HL-60 (cell line): ENCODE data around the gene ZP1.
A peak's percentile ranks its signal among the peaks of the same experiment; 100 is the strongest.

ENCODE experiments used
- DNase-seq, 2 experiments: peaks; one replicate each; pipeline ENCODE4 v3.0.0-alpha.2; 2010 to 2020; ENCODE audit warnings: low read depth in 1 of 2, low spot score in 1 of 2
- H3K27ac ChIP-seq: fragments of 250-450 bp; sonication (Bioruptor Pico); replicated peaks from 2 replicates; pipeline ENCODE4 v1.5.1; 2020; ENCODE audit warnings: mild to moderate bottlenecking, moderate library complexity
- H3K27me3 ChIP-seq: fragments of 250-450 bp; sonication (Bioruptor Pico); 2 replicates; pipeline ENCODE4 v1.5.1; 2021; ENCODE audit warnings: mild to moderate bottlenecking, moderate library complexity; ENCODE audit not compliant: insufficient read depth, poor library complexity, severe bottlenecking
- H3K4me3 ChIP-seq: replicated peaks from 2 replicates; pipeline ENCODE4 v1.5.1; 2011; ENCODE audit warnings: mild to moderate bottlenecking, control low read depth, low read length; ENCODE audit not compliant: insufficient read depth
- GABPA ChIP-seq: IDR thresholded peaks from 2 replicates; pipeline ENCODE4 v1.6.1; 2012; ENCODE audit warnings: low read depth
- POLR2AphosphoS5 ChIP-seq: IDR thresholded peaks from 2 replicates; pipeline ENCODE4 v1.6.1; 2012; ENCODE audit warnings: low read depth
- SPI1 ChIP-seq: IDR thresholded peaks from 2 replicates; pipeline ENCODE4 v1.6.1; 2012; ENCODE audit warnings: low read depth, mild to moderate bottlenecking, borderline replicate concordance
- TF ChIP-seq, protein P1 (sequence below): IDR thresholded peaks from one replicate; pipeline ENCODE4 v1.5.1; 2011; ENCODE audit warnings: low read length, control low read depth, inconsistent platforms; ENCODE audit not compliant: insufficient read depth
- TF ChIP-seq, protein P2 (sequence below): IDR thresholded peaks from 2 replicates; pipeline ENCODE4 v1.6.1; 2012; ENCODE audit warnings: low read depth; ENCODE audit not compliant: insufficient replicate concordance

ZP1 gene

DNA sequence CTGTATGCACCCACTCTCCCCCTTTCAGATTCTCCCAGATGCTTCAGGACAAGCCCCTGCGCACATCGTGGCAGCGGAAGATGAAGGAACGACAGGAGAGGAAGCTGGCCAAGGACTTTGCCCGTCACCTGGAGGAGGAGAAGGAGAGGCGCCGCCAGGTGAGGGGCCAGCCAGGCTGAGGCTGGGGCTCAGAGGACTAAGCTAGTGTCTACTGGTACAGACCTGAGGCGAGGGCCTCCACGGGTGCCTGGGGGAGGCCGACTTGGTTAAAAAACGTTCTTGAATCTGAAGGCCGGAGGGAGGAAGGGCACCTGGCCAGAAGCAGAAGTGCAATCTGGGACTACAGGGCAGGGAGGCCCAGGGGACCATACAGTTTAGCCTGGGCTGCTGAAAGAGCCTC is 19.4 kb upstream of the ZP1 start:
- no peak overlapping the region for H3K4me3 ChIP-seq
- DNase-seq = no peak
- no peaks in the 10 kb centered on the region for H3K27me3 ChIP-seq
- H3K27ac ChIP-seq = no peak overlapping the region
- TF ChIP-seq, protein P1, sequence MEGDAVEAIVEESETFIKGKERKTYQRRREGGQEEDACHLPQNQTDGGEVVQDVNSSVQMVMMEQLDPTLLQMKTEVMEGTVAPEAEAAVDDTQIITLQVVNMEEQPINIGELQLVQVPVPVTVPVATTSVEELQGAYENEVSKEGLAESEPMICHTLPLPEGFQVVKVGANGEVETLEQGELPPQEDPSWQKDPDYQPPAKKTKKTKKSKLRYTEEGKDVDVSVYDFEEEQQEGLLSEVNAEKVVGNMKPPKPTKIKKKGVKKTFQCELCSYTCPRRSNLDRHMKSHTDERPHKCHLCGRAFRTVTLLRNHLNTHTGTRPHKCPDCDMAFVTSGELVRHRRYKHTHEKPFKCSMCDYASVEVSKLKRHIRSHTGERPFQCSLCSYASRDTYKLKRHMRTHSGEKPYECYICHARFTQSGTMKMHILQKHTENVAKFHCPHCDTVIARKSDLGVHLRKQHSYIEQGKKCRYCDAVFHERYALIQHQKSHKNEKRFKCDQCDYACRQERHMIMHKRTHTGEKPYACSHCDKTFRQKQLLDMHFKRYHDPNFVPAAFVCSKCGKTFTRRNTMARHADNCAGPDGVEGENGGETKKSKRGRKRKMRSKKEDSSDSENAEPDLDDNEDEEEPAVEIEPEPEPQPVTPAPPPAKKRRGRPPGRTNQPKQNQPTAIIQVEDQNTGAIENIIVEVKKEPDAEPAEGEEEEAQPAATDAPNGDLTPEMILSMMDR = no peak
- peak; percentile 32; the same call in 1 of the 2 replicates for TF ChIP-seq SPI1

DNA sequence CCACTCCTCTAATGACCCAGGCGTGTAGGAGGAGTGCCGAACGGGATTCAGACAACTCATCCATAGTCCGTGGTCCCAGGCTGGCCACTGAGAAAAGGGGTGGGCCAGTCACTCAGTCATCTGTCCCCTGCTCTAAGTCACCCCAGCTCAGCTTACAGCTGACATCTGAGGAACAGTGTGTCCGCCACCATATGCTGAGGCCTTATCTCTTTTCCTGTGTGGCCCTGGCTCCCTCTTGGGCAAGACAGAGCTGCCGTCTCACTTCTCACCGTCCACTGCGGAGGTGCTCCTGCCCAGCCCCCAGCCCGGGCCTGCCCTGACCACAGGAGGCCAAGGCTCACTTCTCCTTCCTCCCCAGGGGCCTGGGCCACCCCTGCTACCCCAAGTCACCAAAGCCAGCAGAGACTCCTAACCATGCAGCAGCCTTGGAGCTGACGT is 18.6 kb upstream of the ZP1 start:
- Histone ChIP-seq H3K27me3 (no peaks in the 10 kb centered on the region), H3K27ac (no peak overlapping the region), H3K4me3 (no peak overlapping the region)
- no peak for DNase-seq
- peak; percentile 35; the same call in 1 of the 2 replicates for TF ChIP-seq POLR2AphosphoS5
- no peak for TF ChIP-seq SPI1

DNA sequence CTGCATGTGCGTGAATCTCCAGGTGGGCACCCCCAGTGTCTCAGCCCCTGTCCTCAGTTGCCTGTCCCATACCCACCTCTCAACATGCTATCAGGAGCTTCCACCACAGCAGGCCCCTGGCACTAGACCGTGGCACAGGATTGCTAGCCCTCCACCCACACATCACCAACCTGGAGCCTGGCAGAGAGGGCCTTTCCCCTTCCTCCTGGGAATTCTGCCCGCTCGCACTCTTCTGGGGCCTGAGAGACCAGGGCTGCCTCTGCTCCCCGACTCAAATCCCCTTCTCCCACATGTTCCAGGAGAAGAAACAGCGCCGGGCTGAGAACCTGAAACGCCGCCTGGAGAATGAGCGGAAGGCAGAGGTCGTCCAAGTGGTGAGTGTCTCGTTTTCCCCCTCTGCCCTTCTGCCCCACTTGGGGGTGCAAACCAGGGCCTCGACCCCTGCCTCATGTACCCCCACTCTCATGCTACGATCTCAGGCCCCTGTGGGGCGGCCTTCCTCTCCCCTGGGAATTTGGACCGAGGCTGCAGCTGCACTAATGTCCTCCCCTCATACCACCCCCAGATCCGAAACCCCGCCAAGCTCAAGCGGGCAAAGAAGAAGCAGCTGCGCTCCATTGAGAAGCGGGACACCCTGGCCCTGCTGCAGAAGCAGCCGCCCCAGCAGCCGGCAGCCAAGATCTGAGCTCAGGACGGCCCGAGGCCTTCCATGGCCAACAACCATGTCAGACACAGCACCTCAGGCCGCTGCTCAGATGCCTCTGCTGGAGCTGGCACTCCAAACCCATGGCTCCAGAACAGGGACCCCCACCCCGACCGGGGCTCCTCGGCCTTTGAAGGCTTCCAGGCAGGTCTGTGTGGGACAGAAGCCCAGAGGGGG is 17.5 kb upstream of the ZP1 start:
- no peak for DNase-seq
- no peak overlapping the region for H3K27ac ChIP-seq
- no peaks in the 10 kb centered on the region for H3K27me3 ChIP-seq
- TF ChIP-seq, protein P2, sequence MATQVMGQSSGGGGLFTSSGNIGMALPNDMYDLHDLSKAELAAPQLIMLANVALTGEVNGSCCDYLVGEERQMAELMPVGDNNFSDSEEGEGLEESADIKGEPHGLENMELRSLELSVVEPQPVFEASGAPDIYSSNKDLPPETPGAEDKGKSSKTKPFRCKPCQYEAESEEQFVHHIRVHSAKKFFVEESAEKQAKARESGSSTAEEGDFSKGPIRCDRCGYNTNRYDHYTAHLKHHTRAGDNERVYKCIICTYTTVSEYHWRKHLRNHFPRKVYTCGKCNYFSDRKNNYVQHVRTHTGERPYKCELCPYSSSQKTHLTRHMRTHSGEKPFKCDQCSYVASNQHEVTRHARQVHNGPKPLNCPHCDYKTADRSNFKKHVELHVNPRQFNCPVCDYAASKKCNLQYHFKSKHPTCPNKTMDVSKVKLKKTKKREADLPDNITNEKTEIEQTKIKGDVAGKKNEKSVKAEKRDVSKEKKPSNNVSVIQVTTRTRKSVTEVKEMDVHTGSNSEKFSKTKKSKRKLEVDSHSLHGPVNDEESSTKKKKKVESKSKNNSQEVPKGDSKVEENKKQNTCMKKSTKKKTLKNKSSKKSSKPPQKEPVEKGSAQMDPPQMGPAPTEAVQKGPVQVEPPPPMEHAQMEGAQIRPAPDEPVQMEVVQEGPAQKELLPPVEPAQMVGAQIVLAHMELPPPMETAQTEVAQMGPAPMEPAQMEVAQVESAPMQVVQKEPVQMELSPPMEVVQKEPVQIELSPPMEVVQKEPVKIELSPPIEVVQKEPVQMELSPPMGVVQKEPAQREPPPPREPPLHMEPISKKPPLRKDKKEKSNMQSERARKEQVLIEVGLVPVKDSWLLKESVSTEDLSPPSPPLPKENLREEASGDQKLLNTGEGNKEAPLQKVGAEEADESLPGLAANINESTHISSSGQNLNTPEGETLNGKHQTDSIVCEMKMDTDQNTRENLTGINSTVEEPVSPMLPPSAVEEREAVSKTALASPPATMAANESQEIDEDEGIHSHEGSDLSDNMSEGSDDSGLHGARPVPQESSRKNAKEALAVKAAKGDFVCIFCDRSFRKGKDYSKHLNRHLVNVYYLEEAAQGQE = no peak
- no peak for TF ChIP-seq GABPA
- TF ChIP-seq, protein P1 = no peak
- TF ChIP-seq POLR2AphosphoS5 = no peak
- TF ChIP-seq SPI1 = no peak
- no peak overlapping the region for H3K4me3 ChIP-seq

DNA sequence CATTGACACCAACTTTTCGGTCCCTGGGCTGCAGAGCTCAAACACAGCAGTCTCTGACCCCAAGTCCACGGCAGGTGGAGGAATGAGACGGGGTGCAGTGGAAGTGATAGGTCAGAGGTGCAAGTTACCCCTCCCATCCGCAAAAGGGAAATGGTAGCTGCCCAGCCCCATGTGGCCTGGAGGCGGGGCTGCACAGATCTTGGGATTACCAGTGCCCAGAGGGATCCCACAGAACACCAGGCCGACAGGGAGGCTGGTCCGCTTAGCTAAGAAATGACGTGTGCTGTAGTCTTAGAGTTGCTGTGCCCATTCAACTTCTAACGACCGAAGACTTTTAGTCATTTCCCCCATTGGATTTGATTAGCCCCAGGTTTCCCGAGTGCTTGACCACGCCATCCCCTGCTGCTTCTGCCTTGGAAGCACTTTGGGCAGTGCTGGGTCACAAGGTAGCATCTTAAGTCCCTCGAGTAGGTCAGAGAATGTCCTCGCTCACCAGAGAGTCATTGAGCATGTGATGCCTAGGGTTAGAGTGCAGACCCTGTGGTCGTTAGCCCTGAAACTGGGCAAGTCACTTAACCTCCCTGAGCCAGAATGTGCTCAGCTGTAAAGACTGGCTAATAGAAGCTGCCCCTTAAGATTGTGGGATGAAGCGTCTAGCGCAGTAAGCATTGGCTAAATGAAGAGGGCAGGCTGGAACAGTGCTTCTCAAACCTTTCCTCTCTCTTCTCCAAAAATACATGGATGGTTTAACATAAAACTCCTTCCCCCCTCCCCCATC is 15.8 kb upstream of the ZP1 start:
- TF ChIP-seq, protein P2 = no peak
- no peak for TF ChIP-seq SPI1
- TF ChIP-seq POLR2AphosphoS5 = no peak
- no peak for TF ChIP-seq GABPA
- TF ChIP-seq, protein P1 = no peak
- Histone ChIP-seq H3K27ac (no peak overlapping the region), H3K4me3 (no peak overlapping the region), H3K27me3 (no peaks in the 10 kb centered on the region)
- no peak for DNase-seq
